Measurements from ENCODE around the gene MRPL43.

Gene MRPL43

DNA sequence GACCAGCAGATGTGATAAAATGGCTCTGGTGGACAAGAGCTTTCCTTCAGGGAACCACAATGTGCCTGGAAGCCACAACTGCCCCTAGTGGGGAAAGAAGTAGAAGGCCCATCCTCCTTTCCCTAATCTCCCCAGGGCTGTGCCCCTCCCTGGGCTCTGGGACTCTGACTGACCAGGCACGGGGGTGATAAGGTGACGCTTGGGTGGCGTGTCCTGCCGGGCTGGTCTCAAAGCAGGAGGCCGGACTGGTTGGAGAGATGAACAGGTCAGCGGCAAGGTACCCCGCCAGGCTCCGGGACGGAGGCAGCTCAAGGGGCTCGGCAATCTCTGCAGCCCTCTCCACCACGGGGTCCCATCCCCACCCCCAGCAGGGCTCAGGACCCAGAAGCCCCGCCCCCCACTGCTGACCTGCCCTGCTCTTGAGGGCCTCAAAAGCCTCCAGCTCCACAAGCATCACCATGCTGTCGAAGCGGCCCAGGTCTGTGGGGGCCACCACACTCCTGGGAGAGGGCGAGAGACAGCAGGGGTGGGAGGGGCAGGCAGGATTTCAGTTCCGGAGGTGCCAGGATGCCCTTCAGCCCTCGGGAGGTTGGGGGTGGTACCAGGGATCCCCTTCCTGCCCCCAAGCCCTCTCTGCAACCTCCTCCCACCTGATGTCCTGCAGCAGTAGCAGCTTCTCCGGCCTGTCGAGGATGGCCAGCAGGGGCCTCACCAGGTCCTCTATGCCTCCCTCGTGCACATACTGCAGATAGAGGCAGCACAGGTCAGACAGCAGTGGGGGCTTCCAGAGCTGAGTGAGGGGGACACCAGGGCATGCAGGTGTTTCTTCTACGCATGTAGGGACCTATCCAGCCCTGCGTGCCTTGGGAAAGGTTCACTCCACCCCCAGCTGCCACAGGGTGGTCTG is 24.5 kb upstream of the MRPL43 start:
- DNase-seq: peak; percentile 88

DNA sequence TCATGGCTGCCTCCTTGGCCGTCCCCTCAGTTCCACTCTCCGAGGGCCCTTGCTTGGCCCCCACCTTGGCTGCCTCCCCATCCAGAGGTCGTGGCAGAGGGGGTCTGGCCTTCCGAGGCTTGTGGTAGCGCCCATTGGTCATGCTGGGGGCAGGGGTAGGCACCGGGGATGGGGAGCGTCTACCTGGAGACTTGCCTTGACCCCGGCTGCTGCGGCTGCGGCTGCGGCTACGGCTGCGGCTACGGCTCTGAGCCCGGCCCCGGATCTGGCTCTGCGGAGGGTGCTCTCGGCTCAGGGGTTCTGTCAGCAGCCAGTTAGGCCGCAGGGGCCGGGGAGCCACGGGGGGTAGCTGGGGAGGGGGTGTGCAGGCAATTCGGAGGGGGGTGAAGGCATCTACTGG is 23.0 kb upstream of the MRPL43 start:
- Histone ChIP-seq H3K36me3 (peaks cover 22% of the 10 kb centered on the region), H3K27me3 (ENCODE audit: insufficient read depth, low read depth, severe bottlenecking) (no peaks in the 10 kb centered on the region), H3K27ac (peak overlapping the region; percentile 66), H3K4me3 (ENCODE audit: low read depth, low read length) (no peak overlapping the region), H3K9me3 (ENCODE audit: severe bottlenecking) (no peaks in the 10 kb centered on the region)
- no peak for DNase-seq
- no peak for TF ChIP-seq CTCF (IDR thresholded peaks at IDR 0.05; ENCODE audit: low read depth, low read length)

More for the DNA sequence above, 24.5 kb upstream of the MRPL43 start:
- peak; percentile 83 for TF ChIP-seq CTCF (IDR thresholded peaks at IDR 0.05; ENCODE audit: low read depth, low read length)
- peak overlapping the region; percentile 66 for H3K27ac ChIP-seq
- H3K27me3 ChIP-seq (ENCODE audit: insufficient read depth, low read depth, severe bottlenecking): no peaks in the 10 kb centered on the region
- no peaks in the 10 kb centered on the region for H3K9me3 ChIP-seq (ENCODE audit: severe bottlenecking)
- H3K36me3 ChIP-seq: peaks cover 8% of the 10 kb centered on the region
- peak overlapping the region; percentile 9 for H3K4me3 ChIP-seq (ENCODE audit: low read depth, low read length)

DNA sequence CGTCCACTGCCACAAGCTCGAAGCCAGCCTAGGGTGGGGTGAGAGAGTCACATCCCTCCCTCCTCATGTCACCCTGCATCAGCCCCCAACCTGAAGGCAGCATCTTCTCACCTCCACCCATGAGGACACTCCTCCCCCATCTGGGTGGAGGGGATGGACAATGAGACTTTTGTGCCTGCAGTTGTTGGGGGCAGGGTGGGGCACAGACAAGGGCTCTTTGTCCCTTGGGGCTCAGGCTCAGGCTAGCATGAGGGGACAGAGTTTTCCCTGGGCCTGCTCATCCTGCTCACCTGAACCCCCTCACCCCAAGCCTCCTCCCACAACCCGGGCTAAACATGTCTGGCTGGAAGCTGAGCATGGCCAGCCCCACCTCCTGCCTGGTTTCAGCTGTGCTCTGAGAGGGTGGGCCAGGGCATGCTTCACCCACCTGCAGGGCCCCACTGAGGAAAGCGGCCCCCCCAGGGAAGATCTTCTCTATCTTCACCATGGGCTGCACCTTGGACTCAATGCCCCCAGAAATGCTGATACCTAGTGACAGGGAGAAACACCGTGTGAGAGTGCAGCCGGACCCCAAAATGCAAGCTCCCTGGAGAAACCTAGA is 21.6 kb upstream of the MRPL43 start:
- DNase-seq: no peak
- no peaks in the 10 kb centered on the region for H3K9me3 ChIP-seq (ENCODE audit: severe bottlenecking)

GRCh38 chr10:101007915-101008822 is 20.9 kb upstream of the MRPL43 start:
- no peak for TF ChIP-seq CTCF (IDR thresholded peaks at IDR 0.05; ENCODE audit: low read depth, low read length)
- DNase-seq: no peak
- H3K27me3 ChIP-seq (ENCODE audit: insufficient read depth, low read depth, severe bottlenecking): no peaks in the 10 kb centered on the region
- H3K4me3 ChIP-seq (ENCODE audit: low read depth, low read length): no peak overlapping the region
- H3K36me3 ChIP-seq: peaks cover 44% of the 10 kb centered on the region
- peak overlapping the region; percentile 63 for H3K27ac ChIP-seq
- H3K9me3 ChIP-seq (ENCODE audit: severe bottlenecking): no peaks in the 10 kb centered on the region

More for the DNA sequence above, 21.6 kb upstream of the MRPL43 start:
- peaks cover 36% of the 10 kb centered on the region for H3K36me3 ChIP-seq
- H3K27ac ChIP-seq: peak overlapping the region; percentile 63
- no peak overlapping the region for H3K4me3 ChIP-seq (ENCODE audit: low read depth, low read length)
- no peak for TF ChIP-seq CTCF (IDR thresholded peaks at IDR 0.05; ENCODE audit: low read depth, low read length)
- H3K27me3 ChIP-seq (ENCODE audit: insufficient read depth, low read depth, severe bottlenecking): no peaks in the 10 kb centered on the region

GRCh38 chr10:101007099-101007711 is 19.9 kb upstream of the MRPL43 start:
- no peak for DNase-seq
- Histone ChIP-seq H3K36me3 (peaks cover 54% of the 10 kb centered on the region), H3K27ac (peak overlapping the region; percentile 4; the same call in 1 of the 2 replicates), H3K4me3 (ENCODE audit: low read depth, low read length) (no peak overlapping the region), H3K27me3 (ENCODE audit: insufficient read depth, low read depth, severe bottlenecking) (no peaks in the 10 kb centered on the region), H3K9me3 (ENCODE audit: severe bottlenecking) (no peaks in the 10 kb centered on the region)
- TF ChIP-seq CTCF (IDR thresholded peaks at IDR 0.05; ENCODE audit: low read depth, low read length): no peak
